ENCODE results near the gene CYP4F22.

The CYP4F22 gene

DNA sequence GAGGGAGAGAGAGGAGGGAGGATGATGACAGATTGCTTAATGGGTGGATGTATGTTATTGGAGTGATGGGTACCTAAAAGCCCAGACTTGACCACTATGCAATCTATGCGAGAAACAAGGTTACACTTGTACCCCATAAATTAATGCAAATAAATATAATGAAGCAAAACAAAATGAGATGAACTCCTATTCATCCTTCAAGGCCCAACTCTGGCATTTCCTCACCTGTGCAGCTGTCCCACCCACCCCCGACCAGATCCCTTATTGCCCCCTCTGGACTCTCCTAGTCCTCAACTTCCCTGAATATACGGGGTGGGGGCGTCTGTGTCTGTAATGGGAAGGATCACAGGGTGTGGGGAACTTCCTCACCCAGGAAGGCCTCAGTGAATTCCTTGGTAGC, 33.2 kb upstream of the CYP4F22 start:
- TF ChIP-seq, protein P1, sequence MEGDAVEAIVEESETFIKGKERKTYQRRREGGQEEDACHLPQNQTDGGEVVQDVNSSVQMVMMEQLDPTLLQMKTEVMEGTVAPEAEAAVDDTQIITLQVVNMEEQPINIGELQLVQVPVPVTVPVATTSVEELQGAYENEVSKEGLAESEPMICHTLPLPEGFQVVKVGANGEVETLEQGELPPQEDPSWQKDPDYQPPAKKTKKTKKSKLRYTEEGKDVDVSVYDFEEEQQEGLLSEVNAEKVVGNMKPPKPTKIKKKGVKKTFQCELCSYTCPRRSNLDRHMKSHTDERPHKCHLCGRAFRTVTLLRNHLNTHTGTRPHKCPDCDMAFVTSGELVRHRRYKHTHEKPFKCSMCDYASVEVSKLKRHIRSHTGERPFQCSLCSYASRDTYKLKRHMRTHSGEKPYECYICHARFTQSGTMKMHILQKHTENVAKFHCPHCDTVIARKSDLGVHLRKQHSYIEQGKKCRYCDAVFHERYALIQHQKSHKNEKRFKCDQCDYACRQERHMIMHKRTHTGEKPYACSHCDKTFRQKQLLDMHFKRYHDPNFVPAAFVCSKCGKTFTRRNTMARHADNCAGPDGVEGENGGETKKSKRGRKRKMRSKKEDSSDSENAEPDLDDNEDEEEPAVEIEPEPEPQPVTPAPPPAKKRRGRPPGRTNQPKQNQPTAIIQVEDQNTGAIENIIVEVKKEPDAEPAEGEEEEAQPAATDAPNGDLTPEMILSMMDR (IDR thresholded peaks at IDR 0.05; ENCODE audit: low read length) = no peak
- no peak for TF ChIP-seq EZH2 (IDR thresholded peaks at IDR 0.05; ENCODE audit: borderline replicate concordance, low read length)
- Histone ChIP-seq H3K9me3 (ENCODE audit: low read length) (no peaks in the 10 kb centered on the region), H3K4me3 (ENCODE audit: low read depth, low read length, poor library complexity, severe bottlenecking) (no peak overlapping the region), H4K20me1 (ENCODE audit: insufficient read depth, low read length) (no peaks in the 10 kb centered on the region), H3K4me1 (ENCODE audit: insufficient read depth, low read length, severe bottlenecking) (no peaks in the 10 kb centered on the region), H3F3A (ENCODE audit: insufficient read depth, low read length) (no peaks in the 10 kb centered on the region), H3K79me2 (ENCODE audit: insufficient read depth, low read length) (no peaks in the 10 kb centered on the region), H3K9me2 (ENCODE audit: low read depth, low read length) (no peaks in the 10 kb centered on the region), H3K27ac (ENCODE audit: low read depth, low read length, poor library complexity, severe bottlenecking) (no peak overlapping the region), H3K36me3 (ENCODE audit: insufficient read depth, low read length) (no peaks in the 10 kb centered on the region), H2AFZ (ENCODE audit: low read length) (no peak overlapping the region), H3K4me2 (ENCODE audit: low read length) (no peak overlapping the region), H3K27me3 (ENCODE audit: insufficient read depth, low read length) (no peaks in the 10 kb centered on the region), H3K9ac (ENCODE audit: low read length) (no peak overlapping the region)

DNA sequence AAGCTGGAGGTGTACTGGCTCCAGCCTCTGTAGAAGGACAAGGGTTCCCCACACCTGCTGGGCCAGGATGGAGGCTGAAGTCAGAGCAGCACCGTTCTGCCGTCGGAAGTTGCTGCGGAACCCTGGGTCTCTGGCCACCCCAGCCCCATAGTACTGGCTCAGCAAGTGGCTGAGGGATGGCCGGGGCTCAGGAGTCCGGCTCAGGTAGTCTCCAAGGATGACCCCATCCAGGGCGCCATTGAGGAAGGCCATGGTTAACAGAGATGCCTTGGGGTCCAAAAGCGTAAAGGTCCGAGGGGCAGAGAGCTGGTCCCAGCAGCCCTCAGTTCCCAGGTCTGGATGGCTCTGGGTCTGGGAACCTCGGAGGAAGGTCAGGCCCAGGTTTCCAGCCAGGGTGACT, 32.7 kb upstream of the CYP4F22 start:
- no peak overlapping the region for H3K27ac ChIP-seq (ENCODE audit: low read depth, low read length, poor library complexity, severe bottlenecking)
- no peaks in the 10 kb centered on the region for H3K4me1 ChIP-seq (ENCODE audit: insufficient read depth, low read length, severe bottlenecking)
- H3K27me3 ChIP-seq (ENCODE audit: insufficient read depth, low read length) = no peaks in the 10 kb centered on the region
- H3K4me3 ChIP-seq (ENCODE audit: low read depth, low read length, poor library complexity, severe bottlenecking) = no peak overlapping the region
- TF ChIP-seq, protein P1 (IDR thresholded peaks at IDR 0.05; ENCODE audit: low read length) = no peak
- no peak for TF ChIP-seq EZH2 (IDR thresholded peaks at IDR 0.05; ENCODE audit: borderline replicate concordance, low read length)
- no peaks in the 10 kb centered on the region for H4K20me1 ChIP-seq (ENCODE audit: insufficient read depth, low read length)
- no peak overlapping the region for H3K9ac ChIP-seq (ENCODE audit: low read length)
- H3K36me3 ChIP-seq (ENCODE audit: insufficient read depth, low read length) = no peaks in the 10 kb centered on the region
- no peaks in the 10 kb centered on the region for H3K9me2 ChIP-seq (ENCODE audit: low read depth, low read length)
- no peaks in the 10 kb centered on the region for H3F3A ChIP-seq (ENCODE audit: insufficient read depth, low read length)
- no peak overlapping the region for H3K4me2 ChIP-seq (ENCODE audit: low read length)
- no peak overlapping the region for H2AFZ ChIP-seq (ENCODE audit: low read length)
- no peaks in the 10 kb centered on the region for H3K79me2 ChIP-seq (ENCODE audit: insufficient read depth, low read length)
- H3K9me3 ChIP-seq (ENCODE audit: low read length) = no peaks in the 10 kb centered on the region

DNA sequence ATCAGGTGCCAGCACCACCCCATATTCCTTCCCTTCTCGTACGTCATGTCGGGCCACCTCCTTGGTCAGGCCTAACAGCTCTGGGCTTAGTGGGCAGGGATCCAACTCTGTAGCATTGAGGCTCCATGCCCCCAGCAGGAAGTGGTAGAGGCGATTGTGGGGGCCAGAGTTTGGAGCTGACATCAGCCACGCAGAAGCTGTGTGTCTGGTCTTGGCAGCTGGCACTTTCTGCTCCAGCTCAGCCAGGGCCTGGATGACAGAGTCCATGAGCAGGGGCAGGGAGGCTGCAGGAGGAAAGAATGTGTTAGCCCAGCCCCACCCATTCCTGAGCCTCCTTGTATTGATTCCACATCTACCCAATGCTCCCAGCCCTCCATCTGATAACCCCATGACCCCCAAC, 32.0 kb upstream of the CYP4F22 start:
- Histone ChIP-seq H3K4me2 (ENCODE audit: low read length) (no peak overlapping the region), H3K9me2 (ENCODE audit: low read depth, low read length) (no peaks in the 10 kb centered on the region), H4K20me1 (ENCODE audit: insufficient read depth, low read length) (no peaks in the 10 kb centered on the region), H3K9me3 (ENCODE audit: low read length) (no peaks in the 10 kb centered on the region), H3F3A (ENCODE audit: insufficient read depth, low read length) (no peaks in the 10 kb centered on the region), H2AFZ (ENCODE audit: low read length) (no peak overlapping the region), H3K4me3 (ENCODE audit: low read depth, low read length, poor library complexity, severe bottlenecking) (no peak overlapping the region), H3K9ac (ENCODE audit: low read length) (no peak overlapping the region), H3K27ac (ENCODE audit: low read depth, low read length, poor library complexity, severe bottlenecking) (no peak overlapping the region), H3K36me3 (ENCODE audit: insufficient read depth, low read length) (no peaks in the 10 kb centered on the region), H3K79me2 (ENCODE audit: insufficient read depth, low read length) (no peaks in the 10 kb centered on the region), H3K27me3 (ENCODE audit: insufficient read depth, low read length) (no peaks in the 10 kb centered on the region), H3K4me1 (ENCODE audit: insufficient read depth, low read length, severe bottlenecking) (no peaks in the 10 kb centered on the region)
- TF ChIP-seq EZH2 (IDR thresholded peaks at IDR 0.05; ENCODE audit: borderline replicate concordance, low read length) = no peak
- TF ChIP-seq, protein P1 (IDR thresholded peaks at IDR 0.05; ENCODE audit: low read length) = no peak
